Nephron progenitor cell (in vitro differentiated cells): ENCODE measurements around the gene C3AR1.

Experiments used
- DNase-seq: peaks from one replicate; pipeline ENCODE4 v3.0.0; 2021
- H3K27ac Mint-ChIP-seq: 2 replicates; pipeline ENCODE4 v1.8.0; 2021; ENCODE audit warnings: mild to moderate bottlenecking, moderate library complexity, mixed read lengths
- H3K27me3 Mint-ChIP-seq: 2 replicates; pipeline ENCODE4 v1.8.0; 2021; ENCODE audit warnings: mild to moderate bottlenecking, low read depth, mixed read lengths; ENCODE audit not compliant: poor library complexity
- H3K36me3 Mint-ChIP-seq: 2 replicates; pipeline ENCODE4 v1.8.0; 2021; ENCODE audit warnings: low read depth, mixed read lengths
- H3K4me1 Mint-ChIP-seq: 2 replicates; pipeline ENCODE4 v1.8.0; 2021; ENCODE audit warnings: mixed read lengths
- H3K4me3 Mint-ChIP-seq: 2 replicates; pipeline ENCODE4 v1.8.0; 2021; ENCODE audit warnings: mild to moderate bottlenecking, moderate library complexity, mixed read lengths
- H3K9me3 Mint-ChIP-seq: 2 replicates; pipeline ENCODE4 v1.8.0; 2021; ENCODE audit warnings: mild to moderate bottlenecking, moderate library complexity, mixed read lengths
- TF ChIP-seq, protein P1 (sequence below): fragments of 200-600 bp; sonication (generic); IDR thresholded peaks from 2 replicates; pipeline ENCODE4 v1.5.0; 2021; ENCODE audit warnings: antibody characterized with exemption

C3AR1 gene

DNA sequence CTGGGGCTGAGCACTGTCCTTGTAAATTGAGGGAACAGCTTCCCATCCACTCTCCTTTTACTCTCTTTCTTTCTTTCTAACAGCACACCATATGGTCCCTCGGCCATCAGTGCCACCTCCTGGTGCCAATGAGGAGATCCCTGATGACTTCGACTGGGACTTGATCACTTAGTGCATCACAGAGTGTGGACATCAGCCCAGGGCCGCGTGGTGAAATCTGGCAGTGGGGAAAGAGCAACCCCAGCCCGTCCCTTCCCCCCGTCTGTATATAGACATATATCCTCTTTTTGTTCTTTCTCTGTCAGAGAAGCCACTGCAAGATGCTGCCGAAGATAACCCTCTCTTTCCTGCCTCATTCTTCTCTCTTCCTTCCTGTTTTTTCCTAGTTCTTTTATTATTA is 13.5 kb downstream of the C3AR1 start:
- TF ChIP-seq, protein P1, sequence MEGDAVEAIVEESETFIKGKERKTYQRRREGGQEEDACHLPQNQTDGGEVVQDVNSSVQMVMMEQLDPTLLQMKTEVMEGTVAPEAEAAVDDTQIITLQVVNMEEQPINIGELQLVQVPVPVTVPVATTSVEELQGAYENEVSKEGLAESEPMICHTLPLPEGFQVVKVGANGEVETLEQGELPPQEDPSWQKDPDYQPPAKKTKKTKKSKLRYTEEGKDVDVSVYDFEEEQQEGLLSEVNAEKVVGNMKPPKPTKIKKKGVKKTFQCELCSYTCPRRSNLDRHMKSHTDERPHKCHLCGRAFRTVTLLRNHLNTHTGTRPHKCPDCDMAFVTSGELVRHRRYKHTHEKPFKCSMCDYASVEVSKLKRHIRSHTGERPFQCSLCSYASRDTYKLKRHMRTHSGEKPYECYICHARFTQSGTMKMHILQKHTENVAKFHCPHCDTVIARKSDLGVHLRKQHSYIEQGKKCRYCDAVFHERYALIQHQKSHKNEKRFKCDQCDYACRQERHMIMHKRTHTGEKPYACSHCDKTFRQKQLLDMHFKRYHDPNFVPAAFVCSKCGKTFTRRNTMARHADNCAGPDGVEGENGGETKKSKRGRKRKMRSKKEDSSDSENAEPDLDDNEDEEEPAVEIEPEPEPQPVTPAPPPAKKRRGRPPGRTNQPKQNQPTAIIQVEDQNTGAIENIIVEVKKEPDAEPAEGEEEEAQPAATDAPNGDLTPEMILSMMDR, result no peak
- no peak for DNase-seq
- Mint-ChIP-seq H3K4me1 (no peaks in the 10 kb centered on the region), H3K36me3 (peaks cover 52% of the 10 kb centered on the region), H3K9me3 (no peaks in the 10 kb centered on the region), H3K27ac (peak overlapping the region; percentile 22), H3K4me3 (no peak overlapping the region), H3K27me3 (peaks cover 2% of the 10 kb centered on the region)

DNA sequence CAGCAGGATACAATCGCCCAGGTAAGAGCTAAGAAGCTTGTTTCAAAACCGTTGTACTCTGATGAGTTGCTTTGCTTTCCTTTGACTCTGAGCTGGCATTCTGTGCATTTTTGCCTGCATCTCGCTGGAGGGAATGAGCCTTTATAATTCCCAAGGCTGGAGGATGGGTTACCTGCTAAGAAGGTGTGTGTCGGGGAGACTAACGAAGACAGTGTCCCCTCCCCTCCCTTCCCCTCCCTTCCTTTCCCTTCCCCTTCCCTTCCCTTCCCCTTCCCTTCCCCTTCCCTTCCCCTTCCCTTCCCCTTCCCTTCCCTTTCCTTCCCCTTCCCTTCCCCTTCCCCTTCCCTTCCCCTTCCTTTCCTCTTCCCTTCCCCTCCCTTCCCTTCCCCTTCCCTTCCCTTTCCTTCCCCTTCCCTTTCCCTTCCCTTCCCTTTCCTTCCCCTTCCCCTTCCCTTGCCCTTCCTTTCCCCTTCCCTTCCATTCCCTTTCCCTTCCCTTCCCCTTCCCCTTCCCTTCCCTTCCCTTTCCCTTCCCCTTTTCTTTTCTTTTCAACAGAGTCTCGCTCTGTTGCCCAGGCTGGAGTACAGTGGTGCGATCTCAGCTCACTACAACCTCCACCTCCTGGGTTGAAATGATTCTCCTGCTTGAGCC is 15.4 kb downstream of the C3AR1 start:
- H3K9me3 Mint-ChIP-seq, result no peaks in the 10 kb centered on the region
- TF ChIP-seq, protein P1, result no peak
- H3K27me3 Mint-ChIP-seq, result peaks cover 2% of the 10 kb centered on the region
- no peak for DNase-seq
- H3K4me1 Mint-ChIP-seq, result no peaks in the 10 kb centered on the region
- H3K4me3 Mint-ChIP-seq, result no peak overlapping the region
- no peak overlapping the region for H3K27ac Mint-ChIP-seq
- peaks cover 68% of the 10 kb centered on the region for H3K36me3 Mint-ChIP-seq

DNA sequence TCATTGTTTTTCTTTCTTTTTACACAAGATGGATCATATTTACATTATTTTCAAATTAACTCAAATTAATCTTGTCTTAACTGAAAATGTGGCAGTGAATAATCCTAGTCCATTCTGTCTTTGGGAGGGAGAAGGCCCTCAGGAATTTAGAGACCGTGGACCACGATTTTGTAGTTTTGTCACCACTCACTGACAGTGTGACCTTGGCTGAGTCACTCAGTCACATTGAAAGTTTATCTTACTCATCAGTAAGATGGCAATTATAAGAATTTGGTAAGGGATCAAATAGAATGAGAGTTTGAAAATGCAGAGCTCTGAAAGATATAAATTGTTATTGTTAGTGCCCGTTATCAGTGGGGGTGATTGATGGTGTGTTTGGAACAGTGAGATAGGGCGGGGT is 17.3 kb downstream of the C3AR1 start:
- H3K4me3 Mint-ChIP-seq, result no peak overlapping the region
- H3K27ac Mint-ChIP-seq, result no peak overlapping the region
- H3K36me3 Mint-ChIP-seq, result peaks cover 68% of the 10 kb centered on the region
- peaks cover 2% of the 10 kb centered on the region for H3K27me3 Mint-ChIP-seq
- TF ChIP-seq, protein P1, result no peak
- no peaks in the 10 kb centered on the region for H3K4me1 Mint-ChIP-seq
- no peaks in the 10 kb centered on the region for H3K9me3 Mint-ChIP-seq
- DNase-seq, result no peak

DNA sequence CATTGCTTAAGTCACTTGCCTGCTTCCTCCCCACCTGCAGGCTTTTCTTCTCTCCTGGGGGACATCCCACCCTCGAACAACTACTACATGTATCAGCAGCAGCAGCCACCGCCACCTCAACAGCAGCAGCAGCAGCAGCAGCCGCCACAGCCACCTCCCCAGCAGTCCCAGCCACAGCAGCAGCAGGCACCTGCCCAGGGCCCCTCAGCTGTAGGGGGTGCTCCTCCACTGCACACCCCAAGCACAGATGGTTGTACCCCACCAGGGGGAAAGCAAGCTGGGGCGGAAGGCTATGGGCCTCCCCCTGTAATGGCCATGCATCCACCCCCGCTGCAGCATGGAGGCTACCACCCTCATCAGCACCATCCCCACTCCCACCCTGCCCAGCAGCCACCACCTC is 18.3 kb downstream of the C3AR1 start:
- no peaks in the 10 kb centered on the region for H3K9me3 Mint-ChIP-seq
- no peak overlapping the region for H3K4me3 Mint-ChIP-seq
- H3K36me3 Mint-ChIP-seq, result peaks cover 73% of the 10 kb centered on the region
- H3K27me3 Mint-ChIP-seq, result no peaks in the 10 kb centered on the region
- H3K4me1 Mint-ChIP-seq, result no peaks in the 10 kb centered on the region
- TF ChIP-seq, protein P1, result no peak
- DNase-seq, result no peak
- H3K27ac Mint-ChIP-seq, result no peak overlapping the region

DNA sequence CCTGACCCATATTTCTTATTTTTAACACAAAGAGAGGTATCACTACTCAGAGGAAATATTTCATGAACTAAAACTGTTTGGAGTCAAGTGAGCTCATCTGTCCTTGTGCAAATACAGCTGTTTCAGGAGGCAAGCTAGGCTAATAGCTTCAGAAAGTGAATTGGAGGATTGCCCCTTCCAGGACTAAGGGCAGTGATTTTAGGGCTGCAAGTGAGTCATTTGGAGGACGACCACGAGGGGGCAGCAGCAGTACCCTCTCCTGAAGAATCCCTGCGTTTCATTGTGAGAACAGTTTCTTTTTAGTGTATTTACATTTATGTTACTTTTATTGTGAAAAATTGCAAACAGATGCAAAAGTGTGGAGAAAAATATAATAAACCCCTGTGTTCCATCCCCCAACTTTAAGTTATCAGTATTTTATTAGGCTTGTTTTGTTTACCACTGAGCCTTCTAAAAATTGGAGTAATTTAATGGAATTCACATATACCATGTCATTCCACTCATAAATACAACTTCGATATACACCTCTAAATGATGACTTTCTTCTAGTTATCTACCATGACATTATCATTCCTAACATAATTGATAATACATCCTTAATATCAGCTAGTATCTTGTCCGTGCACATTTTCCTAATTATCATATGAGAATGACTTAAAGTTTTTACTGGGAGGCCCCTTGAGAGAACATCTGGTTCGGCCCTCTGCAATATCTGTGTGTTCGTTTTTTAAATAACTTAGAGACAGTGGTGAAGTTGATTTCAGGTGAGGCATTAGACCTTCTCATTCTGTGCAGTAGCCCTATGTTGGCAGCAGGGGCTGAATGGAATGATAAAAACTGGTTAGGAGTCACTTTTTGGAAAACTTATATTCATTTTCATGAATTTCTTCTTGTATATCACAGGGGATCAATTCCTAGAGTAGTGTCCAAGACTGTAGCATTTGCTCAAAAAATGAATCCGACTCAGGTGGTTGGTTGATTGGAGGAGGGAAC is 19.9 kb downstream of the C3AR1 start:
- Mint-ChIP-seq H3K4me1 (no peaks in the 10 kb centered on the region), H3K27me3 (no peaks in the 10 kb centered on the region), H3K27ac (no peak overlapping the region), H3K4me3 (no peak overlapping the region), H3K9me3 (no peaks in the 10 kb centered on the region), H3K36me3 (peaks cover 77% of the 10 kb centered on the region)
- TF ChIP-seq, protein P1, result peak; percentile 81
- DNase-seq, result peak; percentile 86
